GM21576 (cell line): ENCODE results near the gene CDAN1.

ENCODE experiments used
- ATAC-seq: cut with Tn5 transposase; IDR thresholded peaks from one replicate; pipeline ENCODE4 v1.9.1; 2021; ENCODE audit warnings: mild to moderate bottlenecking, moderate library complexity; ENCODE audit not compliant: unreplicated experiment

Gene CDAN1

DNA sequence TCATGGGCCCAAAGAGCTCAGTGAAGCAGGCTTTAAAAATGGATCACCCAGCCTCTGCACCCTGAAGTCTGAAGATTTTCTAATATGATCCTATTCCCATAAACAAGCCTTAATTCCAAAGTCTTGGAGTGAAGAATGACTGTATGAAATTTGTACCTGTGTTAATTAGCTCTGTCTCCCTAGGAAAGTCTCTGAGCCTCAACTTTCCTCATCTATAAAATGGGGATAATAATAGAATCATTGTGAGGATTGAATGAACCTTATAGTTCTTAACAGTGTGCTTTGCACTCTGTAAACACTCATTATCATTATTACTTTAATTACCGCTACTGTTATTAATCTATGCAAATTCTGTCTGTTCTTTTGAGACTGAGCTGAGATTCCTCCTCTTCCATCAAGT, 61.9 kb downstream of the CDAN1 start:
- ATAC-seq, result no peak

- ATAC-seq, result no peak
Observed at GRCh38 chr15:42674472-42674871, 62.5 kb downstream of the CDAN1 start.
